Right cardiac atrium (tissue), 5 donors: Measurements from ENCODE around the gene WDR1. TPM values are rescaled to one million over a fixed set of nuclear protein-coding genes. Genes with fewer than 3 reads are reported as not detected.
"Not testable (repeated sequence)": the region's sequence is repeated elsewhere in the genome, so short reads cannot be mapped to it uniquely, and the experiment has no call there.

Experiments
- ATAC-seq, 2 donors: fragments of 200-7000 bp; cut with Tn5 transposase; one replicate each; pipeline versions ENCODE4 v1.8.0 to v1.9.1; 2020; ENCODE audit warnings: moderate library complexity in 2 of 2, mild to moderate bottlenecking in 1 of 2
- DNase-seq, 3 donors: peaks; one replicate each; pipeline ENCODE4 v3.0.0-alpha.2; 2020
- H3K27ac ChIP-seq: one replicate; pipeline ENCODE4 v1.5.1; 2013; ENCODE audit warnings: mild to moderate bottlenecking, low read length, control low read depth, moderate library complexity
- H3K27me3 ChIP-seq: one replicate; pipeline ENCODE4 v1.6.1; 2013; ENCODE audit not compliant: control insufficient read depth, insufficient read depth
- H3K4me1 ChIP-seq: one replicate; pipeline ENCODE4 v1.6.1; 2013; ENCODE audit warnings: low read length; ENCODE audit not compliant: control insufficient read depth, insufficient read depth
- H3K4me3 ChIP-seq: one replicate; pipeline ENCODE4 v1.5.1; 2013; ENCODE audit warnings: low read length, control low read depth
- H3K9me3 ChIP-seq: one replicate; pipeline ENCODE4 v1.6.1; 2013; ENCODE audit warnings: low read length; ENCODE audit not compliant: control insufficient read depth
- WGBS: extraction: QIAGEN DNeasy Blood & Tissue Kit; methylation state at CpG from one replicate; pipeline ENCODE4 v1.1.7; 2013; 5-methylcytosine and 5-hydroxymethylcytosine counted together
- intact Hi-C, 4 donors: fragments of 100-400 bp; cut with DNase I; formaldehyde crosslinking; loops; one replicate each; pipeline versions ENCODE4 v1.11.0 to v1.14.0; 2022 to 2023
- polyA plus RNA-seq: library from polyadenylated mRNA; stranded (reverse); fragments of 200-250 nt; gene quantifications from one replicate; pipeline ENCODE4 v1.2.3, GENCODE V29; 2013
- total RNA-seq, 4 donors: library from RNA; stranded (reverse); fragmentation: NEBNext Ultra II Directional; extraction: Animal tissue kit (Norgen Biotek cat#: 25700); gene quantifications; one replicate each; pipeline ENCODE4 v1.2.1, GENCODE V29; 2021
- donor health status: healthy with polysubstance abuse.
- donor health status: DM: no; HTN: yes; CAD: no.
- donor health status: DM: no; HTN: no; CAD: no.
- donor health status: DM: no; HTN: yes; CAD: no; lungs with severe emphysema.
- donor health status: DM: yes; HTN: yes; CAD: no.

WDR1 gene
- total and polyA plus RNA-seq, 5 donors = 116 to 280 (median 209) TPM

DNA sequence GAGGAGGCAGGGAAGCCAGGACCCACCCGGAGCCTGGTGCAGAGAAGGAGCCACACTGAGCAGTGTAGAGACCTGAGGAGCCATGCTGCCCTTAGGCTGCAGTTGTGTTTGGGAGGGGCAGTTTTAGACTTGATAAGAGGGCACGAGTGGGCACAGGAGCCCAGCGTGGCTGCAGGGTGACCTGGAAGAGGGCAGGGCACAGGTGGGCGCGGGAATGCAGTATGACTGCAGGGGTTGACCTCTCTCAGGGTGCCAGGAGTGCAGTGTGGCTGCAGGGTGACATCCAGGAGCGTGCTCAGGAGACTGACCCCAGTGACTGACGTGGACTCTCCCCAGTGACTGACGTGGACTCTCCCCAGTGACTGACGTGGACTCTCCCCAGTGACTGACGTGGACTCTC, 14.6 kb upstream of the WDR1 start:
- no peak overlapping the region for H3K27ac ChIP-seq
- no peak overlapping the region for H3K4me3 ChIP-seq
- ATAC-seq (no peak), DNase-seq (no peak)
- no peaks in the 10 kb centered on the region for H3K27me3 ChIP-seq
- H3K4me1 ChIP-seq = peaks cover 5% of the 10 kb centered on the region
- intact Hi-C loops = no loop called here
- WGBS = 92% methylated on average over 10 of the region's 10 CpGs
- H3K9me3 ChIP-seq = no peaks in the 10 kb centered on the region

DNA sequence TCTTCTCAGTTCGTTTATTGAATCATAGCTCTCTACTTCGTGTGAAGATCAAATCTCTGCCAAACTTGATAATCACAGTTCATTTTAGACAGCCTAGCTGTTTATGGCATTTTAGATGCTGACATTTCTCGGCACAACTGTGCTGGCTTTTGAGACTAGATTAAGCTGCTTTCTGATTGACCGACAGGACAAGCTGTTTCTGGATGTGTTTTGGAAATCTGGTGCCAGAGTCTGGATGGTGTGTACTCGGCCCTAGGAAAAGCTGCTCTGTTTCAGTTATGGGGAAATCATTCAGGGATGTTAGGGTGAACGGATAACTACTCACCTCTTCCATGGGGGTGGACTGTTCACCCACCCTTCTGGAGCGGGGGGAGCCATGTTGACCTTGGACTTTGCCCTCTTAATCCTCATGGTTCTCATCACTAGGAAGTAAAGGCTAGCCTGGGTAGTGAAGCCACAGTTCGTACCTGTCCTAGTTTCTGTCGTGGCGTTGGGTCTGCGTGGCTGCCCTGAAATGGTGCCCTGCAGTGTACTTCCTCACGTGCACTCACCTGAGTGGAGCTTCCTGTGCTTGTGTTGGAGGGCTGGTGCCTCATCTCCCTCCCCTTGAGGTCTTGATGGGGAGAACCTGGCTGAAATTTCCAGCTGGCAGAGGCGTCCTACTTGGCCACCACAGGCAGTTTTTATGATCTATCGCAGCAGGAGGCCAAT, 13.7 kb upstream of the WDR1 start:
- DNase-seq = no peak
- H3K9me3 ChIP-seq = no peaks in the 10 kb centered on the region
- intact Hi-C loops = no loop called here
- H3K4me3 ChIP-seq = no peak overlapping the region
- H3K4me1 ChIP-seq = peaks cover 5% of the 10 kb centered on the region
- peak overlapping the region; percentile 2 for H3K27ac ChIP-seq
- H3K27me3 ChIP-seq = no peaks in the 10 kb centered on the region
- peak; percentile 31 to 54 for ATAC-seq
- WGBS = 66% methylated on average over 14 of the region's 14 CpGs

- WGBS = 73% methylated on average over 13 of the region's 13 CpGs
- DNase-seq (no peak), ATAC-seq (peak; percentile 25 to 43)
- Histone ChIP-seq H3K27ac (no peak overlapping the region), H3K4me1 (peaks cover 5% of the 10 kb centered on the region), H3K27me3 (no peaks in the 10 kb centered on the region), H3K9me3 (no peaks in the 10 kb centered on the region), H3K4me3 (no peak overlapping the region)
- intact Hi-C loops = no loop called here
Measured at GRCh38 chr4:10129196-10130177, 12.9 kb upstream of the WDR1 start.

DNA sequence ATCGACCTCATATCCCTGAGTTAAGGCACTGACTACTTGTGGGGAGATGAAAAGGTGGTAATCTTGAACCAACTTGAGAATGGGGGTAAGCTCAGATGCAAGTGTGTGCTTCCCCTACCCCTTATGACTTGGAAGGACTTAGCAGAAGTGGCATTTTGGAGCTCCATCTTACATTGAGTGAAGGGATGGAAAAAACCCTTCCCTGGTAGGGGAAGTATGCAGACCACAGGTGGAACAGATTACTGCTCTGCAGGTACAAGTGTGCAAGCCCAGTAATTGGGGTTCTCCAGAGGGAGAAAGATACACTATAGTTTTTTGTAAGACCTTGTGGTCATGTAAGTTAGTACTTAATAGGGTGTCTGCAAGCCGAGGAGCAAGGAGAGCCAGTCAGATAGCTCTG, 12.2 kb upstream of the WDR1 start:
- peaks cover 5% of the 10 kb centered on the region for H3K4me1 ChIP-seq
- 63% methylated on average over 2 of the region's 2 CpGs for WGBS
- no peak for DNase-seq
- H3K4me3 ChIP-seq = no peak overlapping the region
- H3K27ac ChIP-seq = no peak overlapping the region
- no peaks in the 10 kb centered on the region for H3K9me3 ChIP-seq
- no peak for ATAC-seq
- intact Hi-C loops = no loop called here
- no peaks in the 10 kb centered on the region for H3K27me3 ChIP-seq

DNA sequence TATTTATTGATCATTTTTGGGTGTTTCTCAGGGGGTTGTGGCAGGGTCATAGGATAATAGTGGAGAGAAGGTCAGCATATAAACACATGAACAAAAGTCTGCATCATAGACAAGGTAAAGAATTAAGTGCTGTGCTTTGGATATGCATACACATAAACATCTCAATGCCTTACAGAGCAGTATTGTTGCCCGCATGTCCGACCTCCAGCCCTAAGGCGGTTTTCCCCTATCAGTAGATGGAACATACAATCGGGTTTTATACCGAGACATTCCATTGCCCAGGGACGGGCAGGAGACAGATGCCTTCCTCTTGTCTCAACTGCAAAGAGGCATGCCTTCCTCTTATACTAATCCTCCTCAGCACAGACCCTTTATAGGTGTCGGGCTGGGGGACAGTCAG, 10.9 kb upstream of the WDR1 start:
- DNase-seq, H3K9me3 ChIP-seq, H3K27ac ChIP-seq, ATAC-seq, H3K4me1 ChIP-seq, intact Hi-C loops, H3K4me3 ChIP-seq, H3K27me3 ChIP-seq: not testable (repeated sequence)
- 88% methylated on average over 7 of the region's 7 CpGs for WGBS

DNA sequence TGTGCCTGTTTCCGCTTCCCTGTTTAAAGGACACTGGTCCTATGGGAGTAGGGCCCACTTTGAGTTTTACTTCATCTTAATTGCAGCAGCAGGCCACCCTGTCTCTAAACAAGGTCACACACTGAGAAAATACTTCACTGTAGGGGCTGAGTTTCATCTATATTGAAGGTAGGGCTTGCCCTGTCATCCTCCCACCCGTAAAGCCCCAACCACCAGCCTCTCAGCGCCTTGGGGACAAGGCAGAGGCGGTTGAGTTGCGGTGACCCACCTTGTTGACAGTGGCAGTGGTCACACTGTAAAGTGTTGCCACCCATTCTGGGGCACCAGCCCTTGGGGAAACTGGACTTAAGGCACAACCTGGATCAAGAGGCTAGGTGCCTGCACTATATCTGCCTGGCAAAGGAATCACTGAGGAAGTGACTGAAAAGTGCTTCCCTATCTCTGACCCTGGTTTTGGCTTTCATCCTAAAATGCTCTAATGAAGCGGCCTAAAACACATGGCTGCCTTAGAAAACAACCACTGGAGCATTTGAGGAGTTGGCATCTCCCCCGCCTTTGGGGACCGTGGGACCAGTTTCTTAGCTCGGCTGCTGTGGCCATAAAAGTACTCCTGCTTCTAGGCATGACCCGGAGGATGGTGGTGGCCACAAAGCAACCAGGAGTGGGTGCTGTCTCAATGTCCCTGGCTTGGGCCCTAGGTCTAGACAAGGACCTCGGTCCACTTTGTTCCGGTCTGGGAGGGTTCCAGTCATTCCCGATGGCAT, 7.8 kb upstream of the WDR1 start:
- no peak for DNase-seq

GRCh38 chr4:10123227-10124101, 6.9 kb upstream of the WDR1 start:
- Histone ChIP-seq H3K27ac (no peak overlapping the region), H3K4me1 (no peaks in the 10 kb centered on the region), H3K27me3 (no peaks in the 10 kb centered on the region), H3K9me3 (no peaks in the 10 kb centered on the region), H3K4me3 (no peak overlapping the region)
- whole genome bisulfite sequencing = 55% methylated on average over 12 of the region's 12 CpGs
- ATAC-seq (peak; percentile 62 to 81), DNase-seq (peak in 2 of 3 donors; percentile 55 to 75)
- intact Hi-C loops = no loop called here

More for the DNA sequence above, 7.8 kb upstream of the WDR1 start:
- H3K4me1 ChIP-seq = peaks cover 1% of the 10 kb centered on the region
- intact Hi-C loops = no loop called here
- no peak overlapping the region for H3K4me3 ChIP-seq
- H3K27ac ChIP-seq = no peak overlapping the region
- peak in 1 of 2 donors; percentile 53 for ATAC-seq
- no peaks in the 10 kb centered on the region for H3K27me3 ChIP-seq
- WGBS = 72% methylated on average over 13 of the region's 13 CpGs
- no peaks in the 10 kb centered on the region for H3K9me3 ChIP-seq

- Histone ChIP-seq H3K27me3 (no peaks in the 10 kb centered on the region), H3K27ac (no peak overlapping the region)
- intact Hi-C loops = no loop called here
Measured at GRCh38 chr4:10122236-10122932, 5.8 kb upstream of the WDR1 start.

DNA sequence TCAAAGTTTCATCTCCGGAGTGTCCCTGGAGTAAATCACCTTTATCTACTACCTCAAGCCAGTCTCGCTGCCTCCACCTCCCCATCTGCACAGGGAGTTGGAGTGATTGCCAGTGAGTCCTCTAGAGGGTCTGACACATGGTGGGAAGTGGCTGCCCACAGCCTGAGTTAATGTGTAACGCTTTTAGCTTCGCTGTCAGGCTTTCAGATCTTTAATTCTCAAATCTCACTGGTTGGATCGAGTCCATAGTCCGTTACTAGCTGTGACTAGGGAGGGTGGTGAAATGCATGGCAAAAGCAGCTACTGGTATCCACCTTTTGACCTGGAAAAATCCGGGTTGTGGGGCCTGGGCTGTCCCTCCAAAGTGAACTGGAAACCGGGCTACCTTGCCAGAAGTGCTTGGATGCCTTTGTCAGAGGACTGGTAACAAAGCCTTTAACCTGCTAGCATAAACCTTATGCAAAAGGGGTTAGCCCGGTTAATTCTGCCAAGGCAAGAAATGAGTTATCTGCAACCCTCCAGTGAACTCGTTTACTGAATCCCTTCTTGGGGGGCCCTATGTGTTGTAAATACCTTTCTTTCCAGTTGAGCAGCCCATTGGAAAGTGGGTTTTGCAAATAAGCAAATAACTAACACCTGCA, 5.1 kb upstream of the WDR1 start:
- Histone ChIP-seq H3K27me3 (no peaks in the 10 kb centered on the region), H3K4me3 (no peak overlapping the region), H3K27ac (no peak overlapping the region), H3K9me3 (no peaks in the 10 kb centered on the region), H3K4me1 (peaks cover 3% of the 10 kb centered on the region)
- DNase-seq (no peak), ATAC-seq (no peak)
- intact Hi-C loops = no loop called here
- 75% methylated on average over 10 of the region's 10 CpGs for WGBS

More at GRCh38 chr4:10122236-10122932, 5.8 kb upstream of the WDR1 start:
- Histone ChIP-seq H3K9me3 (no peaks in the 10 kb centered on the region), H3K4me3 (no peak overlapping the region), H3K4me1 (peaks cover 2% of the 10 kb centered on the region)
- 87% methylated on average over 12 of the region's 12 CpGs for WGBS
- DNase-seq (no peak), ATAC-seq (no peak)
